Skeletal muscle tissue (tissue), 4 donors: ENCODE measurements around the gene TFDP2. TPM values are rescaled to one million over a fixed set of nuclear protein-coding genes. Genes with fewer than 3 reads are reported as not detected.
"Not testable (repeated sequence)": the region's sequence is repeated elsewhere in the genome, so short reads cannot be mapped to it uniquely, and the experiment has no call there.

Experiments
- H3K27ac ChIP-seq: one replicate; pipeline ENCODE4 v1.7.0; 2013; ENCODE audit warnings: mild to moderate bottlenecking, low read depth, low read length, inconsistent platforms
- H3K27me3 ChIP-seq, 3 donors: one replicate each; pipeline ENCODE4 v1.7.0; 2013; ENCODE audit warnings: low read length in 3 of 3; ENCODE audit not compliant: control insufficient read depth in 3 of 3, insufficient read depth in 3 of 3
- H3K36me3 ChIP-seq, 3 donors: one replicate each; pipeline ENCODE4 v1.7.0; 2013; ENCODE audit warnings: low read length in 3 of 3; ENCODE audit not compliant: control insufficient read depth in 3 of 3, insufficient read depth in 3 of 3
- H3K4me1 ChIP-seq, 3 donors: one replicate each; pipeline ENCODE4 v1.7.0; 2013; ENCODE audit warnings: low read length in 3 of 3, mild to moderate bottlenecking in 3 of 3; ENCODE audit not compliant: control insufficient read depth in 3 of 3, insufficient read depth in 3 of 3
- H3K4me3 ChIP-seq, 3 donors: one replicate each; pipeline ENCODE4 v1.7.0; 2013; ENCODE audit warnings: low read length in 3 of 3
- H3K9ac ChIP-seq, 3 donors: one replicate each; pipeline ENCODE4 v1.7.0; 2013; ENCODE audit warnings: low read length in 3 of 3, mild to moderate bottlenecking in 3 of 3, moderate library complexity in 2 of 3, low read depth in 1 of 3
- H3K9me3 ChIP-seq, 3 donors: one replicate each; pipeline ENCODE4 v1.7.0; 2013; ENCODE audit warnings: low read length in 3 of 3; ENCODE audit not compliant: control insufficient read depth in 3 of 3
- total RNA-seq: library from RNA; depleted of rRNA; stranded (reverse); fragments of >200 nt; gene quantifications from one replicate; pipeline ENCODE4 v1.2.3, GENCODE V29; 2014
- donor health status: Osteomylitis.

The TFDP2 gene
- total RNA-seq, 1 donor from 2014 or later, result 29.2 TPM

- no peak overlapping the region for H3K27ac ChIP-seq
- no peaks in the 10 kb centered on the region for H3K9me3 ChIP-seq
- H3K4me3 ChIP-seq, result no peak overlapping the region
- H3K4me1 ChIP-seq, result no peaks in the 10 kb centered on the region
- H3K36me3 ChIP-seq, result peaks cover 2 to 4% (median 3%) of the 10 kb centered on the region in 3 donors
- no peak overlapping the region for H3K9ac ChIP-seq
- H3K27me3 ChIP-seq, result no peaks in the 10 kb centered on the region
Observed at GRCh38 chr3:141920701-141921100, 228.6 kb downstream of the TFDP2 start.

- H3K9me3 ChIP-seq, result no peaks in the 10 kb centered on the region
- no peak overlapping the region for H3K27ac ChIP-seq
- H3K27me3 ChIP-seq, result no peaks in the 10 kb centered on the region
- H3K4me3 ChIP-seq, result no peak overlapping the region
- no peaks in the 10 kb centered on the region for H3K4me1 ChIP-seq
- peaks cover 0 to 3% (median 0%) of the 10 kb centered on the region in 3 donors for H3K36me3 ChIP-seq
- H3K9ac ChIP-seq, result no peak overlapping the region
Observed at GRCh38 chr3:141915766-141916165, 233.6 kb downstream of the TFDP2 start.

- H3K9me3 ChIP-seq, result no peaks in the 10 kb centered on the region
- no peaks in the 10 kb centered on the region for H3K4me1 ChIP-seq
- H3K36me3 ChIP-seq, result peaks cover 0 to 1% (median 0%) of the 10 kb centered on the region in 3 donors
- no peak overlapping the region for H3K27ac ChIP-seq
- no peaks in the 10 kb centered on the region for H3K27me3 ChIP-seq
- H3K9ac ChIP-seq, result no peak overlapping the region
- H3K4me3 ChIP-seq, result no peak overlapping the region
Observed at GRCh38 chr3:141915016-141915415, 234.3 kb downstream of the TFDP2 start.

GRCh38 chr3:141914311-141914710, 235.0 kb downstream of the TFDP2 start:
- no peaks in the 10 kb centered on the region for H3K9me3 ChIP-seq
- H3K27ac ChIP-seq, result no peak overlapping the region
- no peak overlapping the region for H3K9ac ChIP-seq
- H3K36me3 ChIP-seq, result peaks cover 0 to 4% (median 0%) of the 10 kb centered on the region in 3 donors
- no peak overlapping the region for H3K4me3 ChIP-seq
- H3K27me3 ChIP-seq, result no peaks in the 10 kb centered on the region
- H3K4me1 ChIP-seq, result no peaks in the 10 kb centered on the region

GRCh38 chr3:141913150-141913811, 236.1 kb downstream of the TFDP2 start:
- Histone ChIP-seq H3K9ac (no peak overlapping the region), H3K27ac (no peak overlapping the region), H3K4me3 (no peak overlapping the region), H3K4me1 (no peaks in the 10 kb centered on the region), H3K36me3 (peaks cover 0 to 13% (median 2%) of the 10 kb centered on the region in 3 donors), H3K9me3 (no peaks in the 10 kb centered on the region), H3K27me3 (no peaks in the 10 kb centered on the region)

- peaks cover 2 to 20% (median 2%) of the 10 kb centered on the region in 3 donors for H3K36me3 ChIP-seq
- H3K9me3 ChIP-seq, H3K9ac ChIP-seq, H3K4me1 ChIP-seq, H3K27ac ChIP-seq, H3K27me3 ChIP-seq, H3K4me3 ChIP-seq: not testable (repeated sequence)
Observed at GRCh38 chr3:141909986-141910385, 239.4 kb downstream of the TFDP2 start.

GRCh38 chr3:141909408-141909807, 239.9 kb downstream of the TFDP2 start:
- no peak overlapping the region for H3K9ac ChIP-seq
- peaks cover 2 to 21% (median 2%) of the 10 kb centered on the region in 3 donors for H3K36me3 ChIP-seq
- H3K4me3 ChIP-seq, result no peak overlapping the region
- no peak overlapping the region for H3K27ac ChIP-seq
- H3K9me3 ChIP-seq, result no peaks in the 10 kb centered on the region
- H3K4me1 ChIP-seq, result no peaks in the 10 kb centered on the region
- no peaks in the 10 kb centered on the region for H3K27me3 ChIP-seq

GRCh38 chr3:141905129-141905528, 244.2 kb downstream of the TFDP2 start:
- Histone ChIP-seq H3K9ac (no peak overlapping the region), H3K4me1 (no peaks in the 10 kb centered on the region), H3K27me3 (no peaks in the 10 kb centered on the region), H3K27ac (no peak overlapping the region), H3K36me3 (peaks cover 2 to 21% (median 2%) of the 10 kb centered on the region in 3 donors), H3K9me3 (peaks cover 0 to under 1% (median 0%) of the 10 kb centered on the region in 3 donors), H3K4me3 (no peak overlapping the region)

- H3K36me3 ChIP-seq, result peaks cover 2 to 17% (median 2%) of the 10 kb centered on the region in 3 donors
Observed at GRCh38 chr3:141904203-141904602, 245.1 kb downstream of the TFDP2 start.

GRCh38 chr3:141901914-141902313, 247.4 kb downstream of the TFDP2 start:
- peaks cover 0 to 3% (median 0%) of the 10 kb centered on the region in 3 donors for H3K9me3 ChIP-seq
- H3K9ac ChIP-seq, result no peak overlapping the region
- no peak overlapping the region for H3K4me3 ChIP-seq
- no peaks in the 10 kb centered on the region for H3K4me1 ChIP-seq
- peaks cover 2 to 3% (median 2%) of the 10 kb centered on the region in 3 donors for H3K36me3 ChIP-seq
- no peak overlapping the region for H3K27ac ChIP-seq
- H3K27me3 ChIP-seq, result no peaks in the 10 kb centered on the region

More at GRCh38 chr3:141904203-141904602, 245.1 kb downstream of the TFDP2 start:
- Histone ChIP-seq H3K9me3 (peaks cover 0 to 3% (median 0%) of the 10 kb centered on the region in 3 donors), H3K4me1 (no peaks in the 10 kb centered on the region), H3K9ac (no peak overlapping the region), H3K4me3 (no peak overlapping the region), H3K27me3 (no peaks in the 10 kb centered on the region), H3K27ac (no peak overlapping the region)
